Diencephalon (tissue), 1 donor: ENCODE data around the gene GCSAML. TPM values are rescaled to one million over a fixed set of nuclear protein-coding genes. Genes with fewer than 3 reads are reported as not detected.

Experiments
- small RNA-seq: library from RNA; depleted of rRNA; stranded (forward); fragments of <200 nt; gene quantifications from one replicate; pipeline ENCODE3, GENCODE V24; 2014
- total RNA-seq: library from RNA; depleted of rRNA; stranded (reverse); fragments of >200 nt; gene quantifications from one replicate; pipeline ENCODE4 v1.2.3, GENCODE V29; 2014

The GCSAML gene
- 0.69 TPM for total RNA-seq

DNA sequence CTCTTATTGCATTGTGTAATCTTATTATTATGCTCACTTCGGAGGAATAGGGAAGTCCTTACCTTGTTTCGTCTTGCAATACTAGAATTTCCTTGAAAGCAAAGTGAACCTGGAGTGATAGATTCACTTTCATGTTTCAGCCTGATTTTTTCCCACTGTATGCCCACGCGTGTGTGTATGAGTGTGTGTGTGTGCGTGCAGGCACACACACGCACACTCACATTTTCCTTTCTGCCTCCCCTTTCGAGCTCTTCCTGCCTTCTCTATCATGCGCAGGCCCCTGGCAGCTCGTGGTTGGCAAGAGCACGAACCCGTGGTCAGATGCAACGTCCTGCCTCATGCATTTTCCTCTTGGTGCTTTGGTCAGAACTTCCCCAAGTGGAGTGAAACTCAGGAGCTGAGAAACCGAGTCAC lies at the start of gene GCSAML:
Gene GCSAML, plus strand, starts transcription at position 366 of the 414 bp plus-strand sequence. CDS start 58 bp downstream, outside the sequence.

DNA sequence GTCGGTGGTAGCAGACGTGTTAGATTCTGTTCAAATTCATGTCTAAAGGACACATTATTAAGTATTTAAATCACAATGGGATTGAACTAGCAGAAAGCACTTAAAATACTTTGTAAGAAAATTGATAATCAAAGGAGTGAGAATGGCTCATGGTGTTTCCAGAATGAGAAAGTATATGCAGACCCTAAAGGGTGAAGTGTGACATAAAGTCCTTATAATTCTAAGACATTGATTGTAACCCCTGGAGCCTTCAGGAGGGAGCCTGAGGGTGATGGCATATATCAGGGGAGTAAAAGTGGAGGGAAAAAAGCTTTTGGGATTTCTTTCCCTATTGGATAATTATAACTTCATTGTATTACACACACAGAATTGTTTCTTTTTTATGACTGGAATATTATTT lies 12.6 kb upstream of the GCSAML start, which contains the start of gene OR2C3:
Gene OR2C3, minus strand, starts transcription at position 101 of the 400 bp plus-strand sequence. CDS start 3,929 bp downstream, outside the sequence.

DNA sequence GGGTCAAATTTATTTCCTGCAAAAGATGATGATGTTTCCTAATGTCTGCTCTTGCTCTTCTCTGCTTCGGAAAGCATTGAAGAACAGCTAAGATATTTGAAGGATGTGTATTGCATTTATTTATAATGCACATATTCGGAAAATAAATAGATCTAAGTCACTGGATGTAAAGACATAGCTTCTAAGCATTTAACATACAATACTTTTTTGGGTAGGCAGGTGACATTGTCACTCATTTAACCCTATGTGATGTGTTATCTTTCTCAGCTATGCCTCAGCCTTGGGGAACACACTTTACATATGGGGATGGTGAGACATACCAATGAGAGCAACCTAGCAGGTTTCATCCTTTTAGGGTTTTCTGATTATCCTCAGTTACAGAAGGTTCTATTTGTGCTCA lies 39.1 kb downstream of the GCSAML start, which contains the start of gene OR2G2:
Gene OR2G2, plus strand, starts transcription at position 301 of the 400 bp plus-strand sequence. Its CDS starts 0 bp downstream, at position 301.

GRCh38 chr1:247605286-247605685 lies 56.4 kb downstream of the GCSAML start, which contains the start of gene OR2G3:
OR2G3 (plus strand) TSS chr1:247605586; CDS start chr1:247605586, 0 bp downstream.

Small RNA genes lying within 50 kb of the gene (small RNA-seq; reads per million reads assigned to genes)
- gene RF00026, result not detected

Other genes with a start within 250 kb of the GCSAML start
- gene ZNF496, start 217.3 kb upstream of the GCSAML start, total RNA-seq, result 15.9 TPM
- gene NLRP3, start 133.0 kb upstream of the GCSAML start, total RNA-seq, result 1.8 TPM
- not detected for gene OR2B11, start 91.0 kb upstream of the GCSAML start, total RNA-seq
- gene OR2C3, start 12.7 kb upstream of the GCSAML start, total RNA-seq, result 0.23 TPM
- not detected for gene OR2G2, start 39.2 kb downstream of the GCSAML start, total RNA-seq
- gene OR2G3, start 56.5 kb downstream of the GCSAML start, total RNA-seq, result not detected
- gene OR13G1, start 130.6 kb downstream of the GCSAML start, total RNA-seq, result not detected
- gene OR6F1, start 167.5 kb downstream of the GCSAML start, total RNA-seq, result not detected
- gene OR14K1, start 189.5 kb downstream of the GCSAML start, total RNA-seq, result not detected
- not detected for gene OR14A2, start 199.0 kb downstream of the GCSAML start, total RNA-seq
- gene OR1C1, start 211.4 kb downstream of the GCSAML start, total RNA-seq, result not detected